GM19351 (cell line): Measurements from ENCODE around the gene APOA1.

ENCODE experiments used
- ATAC-seq: cut with Tn5 transposase; IDR thresholded peaks from one replicate; pipeline ENCODE4 v1.9.1; 2021; ENCODE audit warnings: mild to moderate bottlenecking, moderate library complexity; ENCODE audit not compliant: unreplicated experiment

APOA1 gene

GRCh38 chr11:116859175-116859574 is 21.8 kb upstream of the APOA1 start:
- ATAC-seq = no peak

GRCh38 chr11:116857936-116858335 is 20.5 kb upstream of the APOA1 start:
- ATAC-seq = no peak

- no peak for ATAC-seq
These were observed 19.9 kb upstream of the APOA1 start for GRCh38 chr11:116857316-116857715.

GRCh38 chr11:116856423-116856822 is 19.0 kb upstream of the APOA1 start:
- no peak for ATAC-seq

GRCh38 chr11:116855413-116855812 is 18.0 kb upstream of the APOA1 start:
- ATAC-seq = no peak

- ATAC-seq = peak; percentile 95
These were observed 16.1 kb upstream of the APOA1 start for GRCh38 chr11:116853461-116854073.

- ATAC-seq = peak; percentile 34
These were observed 15.0 kb upstream of the APOA1 start for GRCh38 chr11:116852261-116853031.

GRCh38 chr11:116851626-116852025 is 14.2 kb upstream of the APOA1 start:
- no peak for ATAC-seq

- no peak for ATAC-seq
These were observed 12.1 kb upstream of the APOA1 start for GRCh38 chr11:116849486-116849885.

GRCh38 chr11:116849060-116849459 is 11.6 kb upstream of the APOA1 start:
- no peak for ATAC-seq

GRCh38 chr11:116847612-116848011 is 10.2 kb upstream of the APOA1 start:
- ATAC-seq = no peak

GRCh38 chr11:116844722-116845121 is 7.3 kb upstream of the APOA1 start:
- no peak for ATAC-seq

- ATAC-seq = no peak
These were observed 6.2 kb upstream of the APOA1 start for GRCh38 chr11:116843661-116844060.

- no peak for ATAC-seq
These were observed 5.5 kb upstream of the APOA1 start for GRCh38 chr11:116842909-116843308.

- ATAC-seq = no peak
These were observed 4.7 kb upstream of the APOA1 start for GRCh38 chr11:116842117-116842516.

- ATAC-seq = no peak
These were observed 3.4 kb upstream of the APOA1 start for GRCh38 chr11:116840746-116841296.

- no peak for ATAC-seq
These were observed 2.9 kb upstream of the APOA1 start for GRCh38 chr11:116840224-116840745.

- ATAC-seq = no peak
These were observed 1.1 kb upstream of the APOA1 start for GRCh38 chr11:116838321-116839084.

- ATAC-seq = no peak
These were observed 810 bp downstream of the APOA1 start for GRCh38 chr11:116836632-116836991.

GRCh38 chr11:116835791-116836631 is 1.4 kb downstream of the APOA1 start:
- peak; percentile 95 for ATAC-seq
